IMR-90 (cell line): Measurements from ENCODE around the gene ACAT2. TPM values are rescaled to one million over a fixed set of nuclear protein-coding genes. Genes with fewer than 3 reads are reported as not detected.

Experiments used
- CTCF ChIP-seq: conservative IDR thresholded peaks from 2 replicates; pipeline ENCODE4 v1.5.1; 2012; ENCODE audit warnings: mild to moderate bottlenecking, low read depth, low read length, improper control_type of control experiment
- POLR2A ChIP-seq: IDR thresholded peaks from 2 replicates; pipeline ENCODE4 v1.6.1; 2012; ENCODE audit warnings: mild to moderate bottlenecking, low read depth, low read length
- SMC3 ChIP-seq: fragments of 150-350 bp; IDR thresholded peaks from 2 replicates; pipeline ENCODE4 v1.6.1; 2016; ENCODE audit warnings: low read depth, mild to moderate bottlenecking, antibody characterized with exemption, low read length, moderate library complexity
- polyA plus RNA-seq, 3 experiments: library from polyadenylated mRNA; depleted of rRNA; stranded (reverse); fragments of >200 nt; gene quantifications; 2 replicates each; pipeline ENCODE4 v1.2.3, GENCODE V29; 2012; ENCODE audit warnings: low replicate concordance in 1 of 3
- total RNA-seq: library from RNA; depleted of rRNA; stranded (reverse); fragments of >200 nt; gene quantifications from 2 replicates; pipeline ENCODE4 v1.2.3, GENCODE V29; 2012

The ACAT2 gene
- total and polyA plus RNA-seq, 2 of the 4 experiments (the other 2 are of a cell fraction), result 30.5 to 45.2 TPM

GRCh38 chr6:159790149-159790955 lies 28.5 kb downstream of the ACAT2 start, which contains the start of gene MRPL18 (continued):
- TF ChIP-seq CTCF (no peak), POLR2A (peak; percentile 83), SMC3 (no peak)
